HG03280 (cell line): ENCODE results near the gene AP2S1.
"Not testable (repeated sequence)": the region's sequence is repeated elsewhere in the genome, so short reads cannot be mapped to it uniquely, and the experiment has no call there.

ENCODE experiments used
- ATAC-seq: cut with Tn5 transposase; IDR thresholded peaks from one replicate; pipeline ENCODE4 v1.9.1; 2021; ENCODE audit warnings: mild to moderate bottlenecking, moderate library complexity; ENCODE audit not compliant: unreplicated experiment

AP2S1 gene

DNA sequence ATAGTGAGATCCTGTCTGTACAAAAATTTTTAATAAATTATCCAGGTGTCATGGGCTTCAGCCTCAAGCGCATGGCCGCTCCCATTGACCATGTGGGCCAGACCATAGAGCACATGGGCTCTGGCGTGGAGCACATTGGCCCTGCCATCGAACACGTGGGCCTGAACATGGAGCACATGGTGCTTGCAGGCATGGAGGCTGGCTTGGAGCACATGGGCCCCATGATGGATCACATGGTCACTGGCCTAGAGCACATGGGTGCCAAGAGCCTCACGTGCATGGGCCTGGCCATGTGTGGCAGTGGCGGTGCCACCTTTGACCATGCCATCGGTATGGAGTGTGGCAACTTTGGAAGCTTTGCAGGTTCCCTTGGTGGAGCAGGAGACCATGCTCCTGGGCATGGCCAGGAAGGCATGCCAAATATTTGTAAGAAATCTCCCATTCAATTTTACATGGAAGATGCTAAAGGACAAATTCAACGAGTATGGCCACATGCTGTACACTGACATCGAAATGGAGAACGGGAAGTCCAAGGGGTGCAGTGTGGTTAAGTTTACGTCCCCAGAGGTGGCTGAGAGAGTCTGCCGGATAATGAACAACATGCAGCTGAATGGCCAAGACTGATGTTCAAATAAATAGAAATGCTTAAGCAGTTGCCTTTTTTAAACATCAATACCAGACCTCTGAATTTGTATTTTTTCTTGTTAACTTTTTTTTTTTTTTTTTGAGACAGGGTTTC, 40.9 kb downstream of the AP2S1 start:
- no peak for ATAC-seq

DNA sequence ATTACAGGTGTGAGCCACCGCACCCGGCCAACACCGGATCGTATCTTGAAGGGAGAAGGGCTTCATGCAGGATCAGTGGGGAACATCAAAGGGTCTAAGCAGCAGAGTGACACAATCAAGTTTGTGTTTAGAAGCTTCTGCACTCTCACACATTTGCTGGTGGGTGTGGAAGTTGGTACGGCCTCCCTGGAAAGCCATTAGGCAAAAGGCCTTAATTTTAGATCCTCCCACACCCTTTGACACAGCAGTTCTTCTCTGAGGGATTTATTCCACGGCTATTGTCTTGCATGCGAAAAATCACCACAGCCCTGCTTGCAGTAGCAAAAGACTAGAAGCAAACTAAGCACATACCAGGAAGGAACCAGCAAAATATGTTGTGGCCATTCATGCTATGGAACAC, 44.0 kb downstream of the AP2S1 start:
- no peak for ATAC-seq

DNA sequence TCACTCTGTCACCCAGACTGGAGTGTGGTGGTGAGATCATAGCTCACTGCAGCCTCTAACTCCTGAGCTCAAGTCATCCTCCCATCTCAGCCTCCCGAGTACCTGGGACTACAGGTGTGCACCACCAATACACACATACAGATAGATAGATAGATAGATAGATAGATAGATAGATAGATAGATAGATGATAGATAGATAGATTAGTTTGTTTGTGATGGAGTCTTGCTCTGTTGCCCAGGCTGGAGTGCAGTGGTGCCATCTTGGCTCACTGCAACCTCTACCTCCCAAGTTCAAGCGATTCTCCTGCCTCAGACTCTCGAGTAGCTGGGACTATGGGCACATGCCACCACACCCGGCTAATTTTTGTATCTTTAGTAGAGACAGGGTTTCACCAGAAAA, 46.2 kb downstream of the AP2S1 start:
- not testable (repeated sequence) for ATAC-seq

DNA sequence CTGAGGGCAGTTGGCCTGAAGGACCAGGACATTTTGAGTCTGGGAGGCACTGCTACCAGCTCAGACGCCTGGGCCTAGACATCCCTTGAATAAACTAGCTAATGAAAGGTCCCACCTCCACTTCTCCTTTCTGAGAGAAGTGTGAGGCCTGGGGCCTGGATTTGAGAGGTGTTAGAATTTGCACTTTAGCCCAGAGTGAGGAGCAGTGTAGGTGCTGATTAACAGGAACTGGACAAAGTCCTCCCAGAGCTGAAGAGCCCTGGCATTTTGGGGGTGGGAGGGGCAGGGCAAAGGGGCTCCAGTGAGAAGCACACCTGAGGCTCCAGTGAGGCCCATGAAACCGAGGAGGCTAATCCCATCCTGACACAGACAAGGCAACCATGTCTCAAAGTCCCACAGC, 47.1 kb downstream of the AP2S1 start:
- ATAC-seq = no peak

GRCh38 chr19:46802152-46802551, 48.5 kb downstream of the AP2S1 start:
- no peak for ATAC-seq

- ATAC-seq = no peak
Measured at GRCh38 chr19:46798713-46799112, 51.9 kb downstream of the AP2S1 start.

DNA sequence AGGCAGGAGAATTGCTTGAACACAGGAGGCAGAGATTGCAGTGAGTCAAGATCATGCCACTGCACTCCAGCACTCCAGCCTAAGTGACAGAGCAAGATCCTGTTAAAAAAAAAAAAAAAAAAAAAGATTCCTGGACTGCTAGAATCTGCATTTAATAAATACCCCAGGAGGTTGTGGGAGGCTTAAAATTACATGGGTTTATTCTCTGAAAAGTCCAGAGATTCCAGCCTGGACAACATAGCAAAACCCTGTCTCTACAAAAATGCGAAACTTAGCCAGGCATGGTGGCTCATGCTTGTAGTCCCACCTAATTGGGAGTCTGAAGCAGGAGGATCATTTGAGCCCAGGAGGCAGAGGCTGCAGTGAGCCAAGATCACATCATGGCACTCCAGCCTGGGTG, 52.8 kb downstream of the AP2S1 start:
- no peak for ATAC-seq

DNA sequence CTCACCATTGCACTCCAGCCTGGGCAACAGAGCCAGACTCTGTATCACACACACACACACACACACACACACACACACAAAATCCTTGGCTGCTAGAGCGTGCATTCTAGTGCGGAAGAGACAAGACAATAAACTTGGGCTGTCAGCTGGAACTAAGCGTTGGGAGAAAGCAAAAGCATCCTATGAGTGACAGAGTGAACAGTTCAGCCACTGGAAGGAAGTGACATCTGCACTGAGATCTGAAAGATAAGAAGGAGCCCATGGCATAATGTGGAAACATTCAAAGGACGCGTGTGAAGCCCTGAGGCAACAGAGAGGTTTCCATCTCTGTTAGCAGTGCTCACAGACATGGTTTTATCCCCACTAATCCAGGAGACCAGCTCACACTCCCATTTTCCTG, 58.7 kb downstream of the AP2S1 start:
- no peak for ATAC-seq

GRCh38 chr19:46789371-46789770, 61.3 kb downstream of the AP2S1 start:
- ATAC-seq = no peak

GRCh38 chr19:46788968-46789338, 61.7 kb downstream of the AP2S1 start:
- no peak for ATAC-seq

- peak; percentile 70 for ATAC-seq
Measured at GRCh38 chr19:46788262-46788967, 62.2 kb downstream of the AP2S1 start, which contains the start of gene SLC1A5. TSS of gene SLC1A5 (minus strand) at chr19:46788594. CDS start at chr19:46787965, 629 bp downstream.
